ENCODE data around the gene ZMYM4.

- TF ChIP-seq POLR2AphosphoS5 (IDR thresholded peaks at IDR 0.05; ENCODE audit: low read depth, low read length) (no peak), REST (IDR thresholded peaks at IDR 0.05; ENCODE audit: insufficient read depth in 1 of 2, low read depth in 2 of 2, low read length in 2 of 2) (no peak), TAF1 (IDR thresholded peaks at IDR 0.05; ENCODE audit: borderline replicate concordance, insufficient read depth, low read length) (no peak)
Measured at GRCh38 chr1:35281565-35281964, 13.1 kb downstream of the ZMYM4 start.
